K562 (cell line): ENCODE measurements around the gene FSCN2. TPM values are rescaled to one million over a fixed set of nuclear protein-coding genes. Genes with fewer than 3 reads are reported as not detected.
A peak's percentile ranks its signal among the peaks of the same experiment; 100 is the strongest.

Experiments
- CXXC5 ChIP-seq: fragments of 250-450 bp; sonication (Bioruptor Pico); IDR thresholded peaks from 2 replicates; pipeline ENCODE4 v1.8.0; 2022; ENCODE audit warnings: inconsistent platforms, mild to moderate bottlenecking, moderate library complexity
- E2F6 ChIP-seq, 2 experiments: IDR thresholded peaks; 2 replicates each; pipeline ENCODE4 v1.6.1; 2011; ENCODE audit warnings: borderline replicate concordance in 1 of 2, control low read depth in 1 of 2, low read depth in 1 of 2, low read length in 1 of 2, mild to moderate bottlenecking in 1 of 2, mixed read lengths in 1 of 2, moderate library complexity in 1 of 2; ENCODE audit not compliant: insufficient read depth in 1 of 2, insufficient read length in 1 of 2, poor library complexity in 1 of 2, severe bottlenecking in 1 of 2; ENCODE audit errors: extremely low read depth in 1 of 2
- ETS2 ChIP-seq: IDR thresholded peaks from 2 replicates; pipeline ENCODE4 v1.6.1; 2016; ENCODE audit warnings: borderline replicate concordance, missing genetic modification characterization, mild to moderate bottlenecking, moderate library complexity, missing compliant biosample characterization; ENCODE audit not compliant: poor library complexity, severe bottlenecking
- ETV6 ChIP-seq, 3 experiments: fragments of 150-350 bp in 1 of 3; sonication (generic) in 1 of 3; formaldehyde crosslinking in 1 of 3; IDR thresholded peaks; 2 replicates each; pipeline versions ENCODE4 v1.6.1 to v1.8.0; 2014 to 2022; ENCODE audit warnings: borderline replicate concordance in 2 of 3, low read depth in 2 of 3, antibody characterized with exemption in 1 of 3, low read length in 1 of 3, mild to moderate bottlenecking in 1 of 3, missing genetic modification reagents in 1 of 3
- GTF2B ChIP-seq: IDR thresholded peaks from 2 replicates; pipeline ENCODE4 v1.6.1; 2011; ENCODE audit not compliant: insufficient read length; ENCODE audit errors: extremely low read depth
- HEY1 ChIP-seq: fragments of 250-450 bp; sonication (Bioruptor Pico); IDR thresholded peaks from 2 replicates; pipeline ENCODE4 v1.5.0; 2020; ENCODE audit warnings: mild to moderate bottlenecking, moderate library complexity, borderline replicate concordance
- KDM1A ChIP-seq, 2 experiments: fragments of 450-650 bp; IDR thresholded peaks; 2 replicates each; pipeline ENCODE4 v1.6.1; 2016; ENCODE audit warnings: mild to moderate bottlenecking in 2 of 2
- KLF16 ChIP-seq: IDR thresholded peaks from 2 replicates; pipeline ENCODE4 v1.6.1; 2016; ENCODE audit warnings: antibody characterized with exemption
- NELFE ChIP-seq: IDR thresholded peaks from 2 replicates; pipeline ENCODE4 v1.6.1; 2011; ENCODE audit warnings: mild to moderate bottlenecking; ENCODE audit not compliant: insufficient read depth, insufficient read length
- SRSF1 ChIP-seq: fragments of 200-400 bp; formaldehyde crosslinking; IDR thresholded peaks from 2 replicates; pipeline ENCODE4 v1.6.1; 2017; ENCODE audit warnings: mild to moderate bottlenecking, low read depth, low read length, moderate library complexity
- THAP7 ChIP-seq: fragments of 250-450 bp; sonication (Bioruptor Pico); IDR thresholded peaks from 2 replicates; pipeline ENCODE4 v1.5.0; 2021
- ZBTB1 ChIP-seq: sonication (generic); formaldehyde crosslinking; IDR thresholded peaks from 2 replicates; pipeline ENCODE4 v1.8.1; 2023; ENCODE audit warnings: missing genetic modification reagents, low read depth, mild to moderate bottlenecking, borderline replicate concordance
- ZNF224 ChIP-seq: sonication (generic); formaldehyde crosslinking; IDR thresholded peaks from 2 replicates; pipeline ENCODE4 v1.8.0; 2022; ENCODE audit warnings: mild to moderate bottlenecking, missing genetic modification reagents
- ZNF280A ChIP-seq: fragments of 450-650 bp; IDR thresholded peaks from 2 replicates; pipeline ENCODE4 v1.6.1; 2018; ENCODE audit warnings: mild to moderate bottlenecking, low read depth; ENCODE audit not compliant: partially characterized antibody
- ZNF282 ChIP-seq: sonication (generic); formaldehyde crosslinking; IDR thresholded peaks from 2 replicates; pipeline ENCODE4 v1.8.1; 2023; ENCODE audit warnings: missing genetic modification reagents
- ZNF395 ChIP-seq: fragments of 200-800 bp; sonication (Bioruptor generic); IDR thresholded peaks from 2 replicates; pipeline ENCODE4 v1.6.1; 2017; ENCODE audit warnings: missing genetic modification characterization, missing compliant biosample characterization
- ZNF644 ChIP-seq: fragments of 200-800 bp; sonication (Bioruptor generic); IDR thresholded peaks from 2 replicates; pipeline ENCODE4 v1.6.1; 2016; ENCODE audit warnings: low read depth, missing genetic modification characterization, missing compliant biosample characterization
- ZNF740 ChIP-seq, 3 experiments: fragments of 200-800 bp in 1 of 3; sonication (Bioruptor generic) in 1 of 3; sonication (generic) in 1 of 3; formaldehyde crosslinking in 1 of 3; IDR thresholded peaks; 2 replicates each; pipeline versions ENCODE4 v1.6.1 to v1.8.0; 2016 to 2022; ENCODE audit warnings: mild to moderate bottlenecking in 2 of 3, missing compliant biosample characterization in 2 of 3, missing genetic modification characterization in 2 of 3, missing genetic modification reagents in 1 of 3
- polyA plus RNA-seq, 8 experiments: library from polyadenylated mRNA; depleted of rRNA in 4 of 8; stranded (reverse) in 5 of 8; unstranded in 3 of 8; fragments of >200 nt; fragmentation: Nextera tagmentation in 2 of 8; fragmentation: Illumina TruSeq in 1 of 8; extraction: Ambion mirVana in 2 of 8; extraction: Trizol in 1 of 8; gene quantifications; 2 replicates each; pipeline versions ENCODE4 v1.2.1 to v1.2.3, GENCODE V29; 2011 to 2014; ENCODE audit warnings: inconsistent platforms in 1 of 8, missing spikeins in 1 of 8
- total RNA-seq, 7 experiments: library from RNA; depleted of rRNA in 6 of 7; stranded (reverse); fragments of >200 nt in 6 of 7; fragmentation: Illumina TruSeq in 2 of 7; extraction: Trizol in 2 of 7; gene quantifications; 2 replicates each; pipeline versions ENCODE4 v1.2.1 to v1.2.3, GENCODE V29; 2011 to 2021; ENCODE audit warnings: low replicate concordance in 1 of 7

Gene FSCN2
- total and polyA plus RNA-seq, 9 of the 15 experiments (the other 6 are each of a cell fraction or from before 2014, with no cell fraction given) = 0.08 TPM; not detected in 8

GRCh38 chr17:81494626-81495377 lies 33.4 kb upstream of the FSCN2 start (continued):
- no peak for TF ChIP-seq THAP7 (CRISPR knock-in tag)
- no peak for TF ChIP-seq HEY1 (CRISPR knock-in tag)
- no peak for TF ChIP-seq NELFE
- TF ChIP-seq GTF2B = no peak
- no peak for TF ChIP-seq KLF16
- TF ChIP-seq ZNF282 = no peak
- TF ChIP-seq ZBTB1 = no peak
- no peak for TF ChIP-seq KDM1A (IDR thresholded peaks at IDR 0.05)
- TF ChIP-seq ZNF280A = no peak
- no peak for TF ChIP-seq ZNF224 (CRISPR knock-in tag)
- TF ChIP-seq ETV6 (IDR thresholded peaks at IDR 0.05; ENCODE audit: borderline replicate concordance in 1 of 2, low read depth in 2 of 2, low read length in 1 of 2) = no peak
- TF ChIP-seq ETV6 (CRISPR knock-in tag; IDR thresholded peaks at IDR 0.05; ENCODE audit: borderline replicate concordance) = no peak
- no peak for TF ChIP-seq ZNF740 (CRISPR knock-in tag; IDR thresholded peaks at IDR 0.05)
- no peak for TF ChIP-seq ZNF740 (tag; IDR thresholded peaks at IDR 0.05)
- no peak for TF ChIP-seq ETS2 (tag)
- no peak for TF ChIP-seq SRSF1
- TF ChIP-seq ZNF395 (CRISPR knock-in tag) = no peak
- no peak for TF ChIP-seq ZNF644
- TF ChIP-seq E2F6 (IDR thresholded peaks at IDR 0.05; ENCODE audit: borderline replicate concordance in 1 of 2, extremely low read depth in 1 of 2, insufficient read depth in 1 of 2, insufficient read length in 1 of 2, low read depth in 1 of 2, low read length in 1 of 2, poor library complexity in 1 of 2, severe bottlenecking in 1 of 2) = peak in 1 of 2 experiments; percentile 34
- no peak for TF ChIP-seq CXXC5 (CRISPR knock-in tag)
